ENCODE results near the gene PEPD.

- TF ChIP-seq CTCF (IDR thresholded peaks at IDR 0.05; ENCODE audit: insufficient read depth, low read length), result no peak
- no peak for TF ChIP-seq GABPA (IDR thresholded peaks at IDR 0.05; ENCODE audit: low read depth)
Observed at GRCh38 chr19:33486936-33487811, 34.4 kb downstream of the PEPD start.

Data from HL-60 (cell line).